IPS-18a (cell line): ENCODE measurements around the gene TBC1D3B.

ENCODE experiments used
- H3K27ac ChIP-seq: one replicate; pipeline ENCODE4 v1.5.1; 2013; ENCODE audit warnings: low read length
- H3K27me3 ChIP-seq: one replicate; pipeline ENCODE4 v1.6.1; 2013; ENCODE audit warnings: mild to moderate bottlenecking, low read length; ENCODE audit not compliant: control insufficient read depth, insufficient read depth
- H3K36me3 ChIP-seq: one replicate; pipeline ENCODE4 v1.6.1; 2013; ENCODE audit warnings: low read depth, low read length; ENCODE audit not compliant: control insufficient read depth
- H3K4me1 ChIP-seq: one replicate; pipeline ENCODE4 v1.6.1; 2013; ENCODE audit warnings: low read depth, low read length; ENCODE audit not compliant: control insufficient read depth
- H3K4me3 ChIP-seq: one replicate; pipeline ENCODE4 v1.5.1; 2013; ENCODE audit warnings: low read length
- H3K9ac ChIP-seq: one replicate; pipeline ENCODE4 v1.6.1; 2013; ENCODE audit warnings: mild to moderate bottlenecking, low read length, moderate library complexity
- H3K9me3 ChIP-seq: one replicate; pipeline ENCODE4 v1.6.1; 2013; ENCODE audit warnings: low read depth, low read length; ENCODE audit not compliant: control insufficient read depth

TBC1D3B gene

GRCh38 chr17:36149296-36149820, 27.1 kb downstream of the TBC1D3B start:
- no peak overlapping the region for H3K9ac ChIP-seq
- H3K36me3 ChIP-seq = no peaks in the 10 kb centered on the region
- H3K4me3 ChIP-seq = no peak overlapping the region
- no peaks in the 10 kb centered on the region for H3K4me1 ChIP-seq
- H3K27me3 ChIP-seq = no peaks in the 10 kb centered on the region
- H3K27ac ChIP-seq = no peak overlapping the region
- no peaks in the 10 kb centered on the region for H3K9me3 ChIP-seq

- no peak overlapping the region for H3K9ac ChIP-seq
- H3K27ac ChIP-seq = no peak overlapping the region
- H3K36me3 ChIP-seq = no peaks in the 10 kb centered on the region
- no peak overlapping the region for H3K4me3 ChIP-seq
- H3K27me3 ChIP-seq = no peaks in the 10 kb centered on the region
- no peaks in the 10 kb centered on the region for H3K4me1 ChIP-seq
- H3K9me3 ChIP-seq = no peaks in the 10 kb centered on the region
Measured at GRCh38 chr17:36148559-36149295, 27.7 kb downstream of the TBC1D3B start.

- Histone ChIP-seq H3K27me3 (no peaks in the 10 kb centered on the region), H3K9me3 (no peaks in the 10 kb centered on the region), H3K27ac (no peak overlapping the region), H3K36me3 (no peaks in the 10 kb centered on the region), H3K9ac (no peak overlapping the region), H3K4me1 (no peaks in the 10 kb centered on the region), H3K4me3 (no peak overlapping the region)
Measured at GRCh38 chr17:36147601-36148000, 28.8 kb downstream of the TBC1D3B start.

GRCh38 chr17:36144981-36145729, 31.3 kb downstream of the TBC1D3B start:
- no peak overlapping the region for H3K4me3 ChIP-seq
- H3K9me3 ChIP-seq = no peaks in the 10 kb centered on the region
- no peaks in the 10 kb centered on the region for H3K36me3 ChIP-seq
- no peaks in the 10 kb centered on the region for H3K27me3 ChIP-seq
- H3K9ac ChIP-seq = no peak overlapping the region
- H3K4me1 ChIP-seq = no peaks in the 10 kb centered on the region
- H3K27ac ChIP-seq = no peak overlapping the region

GRCh38 chr17:36144014-36144413, 32.4 kb downstream of the TBC1D3B start:
- Histone ChIP-seq H3K4me3 (no peak overlapping the region), H3K9ac (no peak overlapping the region), H3K27me3 (no peaks in the 10 kb centered on the region), H3K27ac (no peak overlapping the region), H3K9me3 (no peaks in the 10 kb centered on the region), H3K36me3 (no peaks in the 10 kb centered on the region), H3K4me1 (no peaks in the 10 kb centered on the region)

GRCh38 chr17:36142806-36143205, 33.6 kb downstream of the TBC1D3B start:
- no peak overlapping the region for H3K27ac ChIP-seq
- no peaks in the 10 kb centered on the region for H3K4me1 ChIP-seq
- no peak overlapping the region for H3K9ac ChIP-seq
- H3K9me3 ChIP-seq = no peaks in the 10 kb centered on the region
- H3K4me3 ChIP-seq = no peak overlapping the region
- no peaks in the 10 kb centered on the region for H3K27me3 ChIP-seq
- H3K36me3 ChIP-seq = no peaks in the 10 kb centered on the region

GRCh38 chr17:36142235-36142634, 34.2 kb downstream of the TBC1D3B start:
- Histone ChIP-seq H3K4me1 (no peaks in the 10 kb centered on the region), H3K4me3 (no peak overlapping the region), H3K27me3 (no peaks in the 10 kb centered on the region), H3K9ac (no peak overlapping the region), H3K27ac (no peak overlapping the region), H3K36me3 (no peaks in the 10 kb centered on the region), H3K9me3 (no peaks in the 10 kb centered on the region)

- Histone ChIP-seq H3K27me3 (no peaks in the 10 kb centered on the region), H3K9me3 (no peaks in the 10 kb centered on the region), H3K36me3 (no peaks in the 10 kb centered on the region), H3K4me1 (no peaks in the 10 kb centered on the region), H3K4me3 (no peak overlapping the region), H3K27ac (no peak overlapping the region), H3K9ac (no peak overlapping the region)
Measured at GRCh38 chr17:36136439-36136838, 40.0 kb downstream of the TBC1D3B start.

GRCh38 chr17:36136036-36136435, 40.4 kb downstream of the TBC1D3B start:
- Histone ChIP-seq H3K9me3 (no peaks in the 10 kb centered on the region), H3K4me3 (no peak overlapping the region), H3K27ac (no peak overlapping the region), H3K36me3 (no peaks in the 10 kb centered on the region), H3K27me3 (no peaks in the 10 kb centered on the region), H3K4me1 (no peaks in the 10 kb centered on the region), H3K9ac (no peak overlapping the region)

GRCh38 chr17:36135465-36135864, 41.0 kb downstream of the TBC1D3B start:
- Histone ChIP-seq H3K27ac (no peak overlapping the region), H3K9ac (no peak overlapping the region), H3K36me3 (no peaks in the 10 kb centered on the region), H3K4me3 (no peak overlapping the region), H3K9me3 (no peaks in the 10 kb centered on the region), H3K4me1 (no peaks in the 10 kb centered on the region), H3K27me3 (no peaks in the 10 kb centered on the region)

- Histone ChIP-seq H3K4me3 (no peak overlapping the region), H3K9me3 (no peaks in the 10 kb centered on the region), H3K27ac (no peak overlapping the region), H3K9ac (no peak overlapping the region), H3K4me1 (no peaks in the 10 kb centered on the region), H3K27me3 (no peaks in the 10 kb centered on the region), H3K36me3 (no peaks in the 10 kb centered on the region)
Measured at GRCh38 chr17:36133602-36134236, 42.7 kb downstream of the TBC1D3B start.
